Neural crest cell (in vitro differentiated cells): ENCODE measurements around the gene PRXL2B. TPM values are rescaled to one million over a fixed set of nuclear protein-coding genes. Genes with fewer than 3 reads are reported as not detected.
A peak's percentile ranks its signal among the peaks of the same experiment; 100 is the strongest.

ENCODE experiments used
- DNase-seq: peaks from one replicate; pipeline ENCODE4 v3.0.0; 2021; ENCODE audit warnings: low read depth, mixed read lengths, low spot score
- H3K27ac Mint-ChIP-seq: one replicate; pipeline ENCODE4 v1.8.0; 2021; ENCODE audit warnings: mild to moderate bottlenecking, mixed read lengths; ENCODE audit not compliant: unreplicated experiment
- H3K27me3 Mint-ChIP-seq: 2 replicates; pipeline ENCODE4 v1.8.0; 2021; ENCODE audit warnings: low read depth, mild to moderate bottlenecking, mixed read lengths
- H3K36me3 Mint-ChIP-seq: 2 replicates; pipeline ENCODE4 v1.8.0; 2021; ENCODE audit warnings: low read depth, mild to moderate bottlenecking, mixed read lengths
- H3K4me1 Mint-ChIP-seq: 2 replicates; pipeline ENCODE4 v1.8.0; 2021; ENCODE audit warnings: mixed read lengths
- H3K4me3 Mint-ChIP-seq: one replicate; pipeline ENCODE4 v1.8.0; 2021; ENCODE audit warnings: mild to moderate bottlenecking, mixed read lengths
- H3K9me3 Mint-ChIP-seq: 2 replicates; pipeline ENCODE4 v1.8.0; 2021; ENCODE audit warnings: mixed read lengths
- total RNA-seq: library from RNA; stranded (reverse); gene quantifications from 2 replicates; pipeline ENCODE4 v1.2.1, GENCODE V29; 2021
- TF ChIP-seq, protein P1 (sequence below): fragments of 200-600 bp; sonication (generic); conservative IDR thresholded peaks from 2 replicates; pipeline ENCODE4 v1.5.0; 2021; ENCODE audit warnings: antibody characterized with exemption, mild to moderate bottlenecking

The PRXL2B gene
- total RNA-seq, 1 donor from 2014 or later: 51.3 TPM

DNA sequence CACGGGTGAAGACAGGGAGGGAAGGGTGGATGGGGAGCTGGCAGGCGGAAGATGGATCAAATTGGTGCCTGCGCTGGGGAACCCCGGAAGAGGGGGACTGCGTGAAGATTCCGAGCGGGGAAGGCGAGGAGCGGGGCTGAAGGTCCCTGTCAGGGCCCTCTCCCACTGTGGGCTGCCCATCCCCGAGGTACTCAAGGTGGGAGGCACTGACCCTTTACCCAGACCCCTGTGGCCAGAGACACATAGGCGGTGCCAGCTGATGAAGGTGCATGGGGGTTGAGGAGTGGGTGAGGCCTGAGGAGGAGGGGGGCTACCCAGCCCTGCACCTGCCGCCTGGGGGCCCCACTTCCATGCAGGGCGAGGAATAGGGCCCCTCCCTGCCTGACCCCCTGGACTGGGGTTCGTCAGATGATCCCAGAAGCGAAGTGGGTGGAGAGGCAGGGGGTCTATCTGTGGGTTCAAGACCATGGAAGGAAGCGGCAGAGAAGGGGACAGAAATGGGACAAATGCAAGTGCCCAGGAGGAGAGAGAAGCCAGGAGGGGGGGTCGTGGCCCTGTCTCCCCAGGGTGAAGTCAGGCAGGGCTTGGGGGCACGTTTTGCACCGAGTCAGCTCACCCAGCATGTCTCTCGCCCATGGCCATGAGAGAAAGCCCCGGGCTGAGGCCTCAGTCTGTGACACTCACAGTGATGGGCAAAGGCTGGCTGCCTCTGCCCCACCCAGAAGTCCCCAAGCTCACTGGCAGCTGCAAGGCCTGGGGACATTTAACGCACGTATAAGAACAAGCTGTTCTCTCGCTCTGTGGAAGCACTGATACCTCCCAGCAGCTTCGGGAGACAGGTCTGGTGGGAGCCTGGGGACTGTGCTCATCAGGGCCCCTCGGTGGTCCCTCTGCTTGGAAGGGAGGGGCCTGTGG, 53.3 kb downstream of the PRXL2B start:
- Mint-ChIP-seq H3K36me3 (peaks cover 4% of the 10 kb centered on the region), H3K9me3 (peaks cover 10% of the 10 kb centered on the region), H3K4me3 (peak overlapping the region; percentile 49), H3K4me1 (peaks cover 4% of the 10 kb centered on the region), H3K27ac (no peak overlapping the region), H3K27me3 (peaks cover 13% of the 10 kb centered on the region)
- TF ChIP-seq, protein P1, sequence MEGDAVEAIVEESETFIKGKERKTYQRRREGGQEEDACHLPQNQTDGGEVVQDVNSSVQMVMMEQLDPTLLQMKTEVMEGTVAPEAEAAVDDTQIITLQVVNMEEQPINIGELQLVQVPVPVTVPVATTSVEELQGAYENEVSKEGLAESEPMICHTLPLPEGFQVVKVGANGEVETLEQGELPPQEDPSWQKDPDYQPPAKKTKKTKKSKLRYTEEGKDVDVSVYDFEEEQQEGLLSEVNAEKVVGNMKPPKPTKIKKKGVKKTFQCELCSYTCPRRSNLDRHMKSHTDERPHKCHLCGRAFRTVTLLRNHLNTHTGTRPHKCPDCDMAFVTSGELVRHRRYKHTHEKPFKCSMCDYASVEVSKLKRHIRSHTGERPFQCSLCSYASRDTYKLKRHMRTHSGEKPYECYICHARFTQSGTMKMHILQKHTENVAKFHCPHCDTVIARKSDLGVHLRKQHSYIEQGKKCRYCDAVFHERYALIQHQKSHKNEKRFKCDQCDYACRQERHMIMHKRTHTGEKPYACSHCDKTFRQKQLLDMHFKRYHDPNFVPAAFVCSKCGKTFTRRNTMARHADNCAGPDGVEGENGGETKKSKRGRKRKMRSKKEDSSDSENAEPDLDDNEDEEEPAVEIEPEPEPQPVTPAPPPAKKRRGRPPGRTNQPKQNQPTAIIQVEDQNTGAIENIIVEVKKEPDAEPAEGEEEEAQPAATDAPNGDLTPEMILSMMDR: no peak
- no peak for DNase-seq

DNA sequence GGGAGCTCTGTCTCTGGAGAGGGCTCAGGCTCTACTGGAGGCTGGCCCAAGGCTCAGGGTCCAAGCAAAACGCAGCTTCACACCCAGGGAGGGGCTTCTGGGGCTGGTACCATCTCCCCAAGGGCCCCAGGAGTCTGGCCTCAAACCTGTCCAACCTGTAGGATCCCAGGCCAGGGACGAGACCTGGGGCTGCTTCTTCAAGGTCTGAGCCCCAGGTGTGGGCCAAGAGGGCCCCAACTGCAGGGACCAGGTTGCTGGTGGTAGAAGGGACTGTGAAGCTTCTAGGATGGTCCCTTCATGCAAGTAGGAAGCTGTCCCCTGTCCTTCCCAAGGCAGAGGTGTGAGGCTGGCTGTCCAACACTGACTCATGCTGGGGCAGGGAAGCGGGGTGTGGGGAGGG, 54.0 kb downstream of the PRXL2B start:
- TF ChIP-seq, protein P1: no peak
- peaks cover 10% of the 10 kb centered on the region for H3K9me3 Mint-ChIP-seq
- H3K4me1 Mint-ChIP-seq: peaks cover 4% of the 10 kb centered on the region
- peaks cover 13% of the 10 kb centered on the region for H3K27me3 Mint-ChIP-seq
- H3K4me3 Mint-ChIP-seq: no peak overlapping the region
- no peak overlapping the region for H3K27ac Mint-ChIP-seq
- DNase-seq: no peak
- peaks cover 4% of the 10 kb centered on the region for H3K36me3 Mint-ChIP-seq

Other genes with a start within 250 kb of the PRXL2B start
- 23.7 and 24.4 TPM in 2 replicates for gene MORN1, start 195.2 kb upstream of the PRXL2B start, total RNA-seq
- 108 and 111 TPM in 2 replicates for gene RER1, start 194.9 kb upstream of the PRXL2B start, total RNA-seq
- 31.2 and 31.9 TPM in 2 replicates for gene PEX10, start 174.2 kb upstream of the PRXL2B start, total RNA-seq
- gene PLCH2, start 110.5 kb upstream of the PRXL2B start, total RNA-seq: 0.37 and 0.59 TPM in 2 replicates
- gene PANK4, start 60.2 kb upstream of the PRXL2B start, total RNA-seq: 62.5 and 65.5 TPM in 2 replicates
- gene HES5, start 56.5 kb upstream of the PRXL2B start, total RNA-seq: 90.9 and 92.2 TPM in 2 replicates
- gene TNFRSF14, start 30.4 kb upstream of the PRXL2B start, total RNA-seq: 0.61 TPM in 2 replicates
- 0.51 and 0.84 TPM in 2 replicates for gene MMEL1, start 46.2 kb downstream of the PRXL2B start, total RNA-seq
- 2.4 and 2.7 TPM in 2 replicates for gene TTC34, start 214.9 kb downstream of the PRXL2B start, total RNA-seq